Ovary (tissue), 9 donors: ENCODE results near the gene MAMDC4. TPM values are rescaled to one million over a fixed set of nuclear protein-coding genes. Genes with fewer than 3 reads are reported as not detected.
A peak's percentile ranks its signal among the peaks of the same experiment; 100 is the strongest.

ENCODE experiments used
- DNase-seq, 5 donors: peaks; one replicate each; pipeline ENCODE4 v3.0.0-alpha.2; 2019 to 2020
- H3K27ac ChIP-seq, 2 donors: fragments of 200-600 bp; one replicate each; pipeline versions ENCODE4 v1.5.1 to v1.8.0; 2019 to 2022
- H3K27me3 ChIP-seq: fragments of 200-600 bp; one replicate; pipeline ENCODE4 v1.8.0; 2022
- H3K36me3 ChIP-seq: fragments of 200-600 bp; sonication (generic); one replicate; pipeline ENCODE4 v1.5.1; 2019
- H3K4me1 ChIP-seq: one replicate; pipeline ENCODE4 v1.8.1; 2013; ENCODE audit warnings: mild to moderate bottlenecking, moderate library complexity; ENCODE audit not compliant: insufficient read depth
- H3K4me3 ChIP-seq: fragments of 200-600 bp; sonication (generic); one replicate; pipeline ENCODE4 v1.5.1; 2017
- H3K9me3 ChIP-seq, 2 donors: fragments of 200-600 bp in 1 of 2; sonication (generic) in 1 of 2; one replicate each; pipeline versions ENCODE4 v1.5.1 to v1.8.1; 2013 to 2019; ENCODE audit warnings: mild to moderate bottlenecking in 1 of 2, moderate library complexity in 1 of 2
- CTCF ChIP-seq, 3 donors: fragments of 450-650 bp in 2 of 3; fragments of 200-600 bp in 1 of 3; IDR thresholded peaks; one replicate each; pipeline versions ENCODE4 v1.5.1 to v1.8.0; 2016 to 2022; ENCODE audit warnings: antibody characterized with exemption in 3 of 3, mild to moderate bottlenecking in 1 of 3
- EP300 ChIP-seq: sonication (generic); formaldehyde crosslinking; IDR thresholded peaks from one replicate; pipeline ENCODE4 v1.6.1; 2017; ENCODE audit warnings: antibody characterized with exemption
- POLR2A ChIP-seq: fragments of 450-650 bp; IDR thresholded peaks from one replicate; pipeline ENCODE4 v1.6.1; 2017; ENCODE audit warnings: antibody characterized with exemption, mild to moderate bottlenecking, moderate library complexity
- WGBS, 3 donors: extraction: QIAGEN DNeasy Blood & Tissue Kit in 1 of 3; methylation state at CpG; one replicate each; pipeline versions ENCODE4 v1.1.5 to v1.1.7; 2013 to 2017; 5-methylcytosine and 5-hydroxymethylcytosine counted together
- intact Hi-C, 4 donors: fragments of 100-400 bp; cut with DNase I; formaldehyde crosslinking; loops; one replicate each; pipeline versions ENCODE4 v1.11.0 to v1.15.1; 2022 to 2023
- polyA plus RNA-seq, 2 donors: library from polyadenylated mRNA; stranded (reverse); fragments of 200-250 nt in 1 of 2; fragments of 350-450 nt in 1 of 2; fragmentation: Illumina TruSeq in 1 of 2; extraction: RNeasy Lipid Tissue Mini Kit (QIAGEN cat#74804) in 1 of 2; gene quantifications; one replicate each; pipeline ENCODE4 v1.2.3, GENCODE V29; 2013 to 2014
- total RNA-seq, 7 donors: library from RNA; depleted of rRNA in 2 of 7; stranded (reverse); fragments of >200 nt in 2 of 7; fragmentation: NEBNext Ultra II Directional in 3 of 7; extraction: Animal tissue kit (Norgen Biotek cat#: 25700) in 3 of 7; gene quantifications; one replicate each; pipeline versions ENCODE4 v1.1.0 to v1.2.4, GENCODE V29; 2016 to 2023
- donor health status: DM: no; HTN: no; CAD: no; lungs with moderate emphysema.
- donor health status: DM: no; HTN: no; CAD: no.
- donor health status: Bipolar disorder and iron deficiency.
- donor health status: DM: yes; HTN: yes; CAD: no.
- donor health status: DM: no; HTN: no; CAD: no.
- donor health status: DM: yes; HTN: yes; CAD: no.

MAMDC4 gene
- total and polyA plus RNA-seq, 9 donors: 0.15 to 31.4 (median 2.5) TPM

GRCh38 chr9:136857581-136858412 lies 5.7 kb downstream of the MAMDC4 start:
- TF ChIP-seq CTCF (IDR thresholded peaks at IDR 0.05) (no peak), EP300 (no peak), POLR2A (no peak)
- no peaks in the 10 kb centered on the region for H3K9me3 ChIP-seq
- peaks cover 3% of the 10 kb centered on the region for H3K4me1 ChIP-seq
- peak in 4 of 5 donors; percentile 15 to 39 (median 30) for DNase-seq
- 68 to 77% (median 69%) methylated on average over 25 to 28 of the region's 29 CpGs for WGBS, 3 donors
- no peak overlapping the region for H3K27ac ChIP-seq
- H3K27me3 ChIP-seq: no peaks in the 10 kb centered on the region
- H3K36me3 ChIP-seq: no peaks in the 10 kb centered on the region
- intact Hi-C loops: no loop called here
- H3K4me3 ChIP-seq: no peak overlapping the region

GRCh38 chr9:136858452-136858843 lies 6.3 kb downstream of the MAMDC4 start:
- intact Hi-C loops: no loop called here
- H3K9me3 ChIP-seq: no peaks in the 10 kb centered on the region
- peak in 3 of 5 donors; percentile 17 to 21 (median 20) for DNase-seq
- WGBS, 3 donors: 85 to 92% (median 89%) methylated on average over 11 to 15 of the region's 15 CpGs
- H3K4me1 ChIP-seq: peaks cover 3% of the 10 kb centered on the region
- no peaks in the 10 kb centered on the region for H3K36me3 ChIP-seq
- no peak overlapping the region for H3K27ac ChIP-seq
- TF ChIP-seq CTCF (IDR thresholded peaks at IDR 0.05) (no peak), EP300 (no peak), POLR2A (no peak)
- no peaks in the 10 kb centered on the region for H3K27me3 ChIP-seq
- H3K4me3 ChIP-seq: no peak overlapping the region

- TF ChIP-seq EP300: no peak
These were observed 7.0 kb downstream of the MAMDC4 start for GRCh38 chr9:136858844-136859757.

GRCh38 chr9:136860529-136860928 lies 8.4 kb downstream of the MAMDC4 start:
- H3K27ac ChIP-seq: no peak overlapping the region
- no peaks in the 10 kb centered on the region for H3K36me3 ChIP-seq
- H3K27me3 ChIP-seq: no peaks in the 10 kb centered on the region
- H3K9me3 ChIP-seq: no peaks in the 10 kb centered on the region
- peaks cover 7% of the 10 kb centered on the region for H3K4me1 ChIP-seq
- TF ChIP-seq EP300: no peak
- TF ChIP-seq POLR2A: no peak
- TF ChIP-seq CTCF (IDR thresholded peaks at IDR 0.05): no peak
- no peak for DNase-seq
- intact Hi-C loops: no loop called here
- no peak overlapping the region for H3K4me3 ChIP-seq
- 84 to 91% (median 90%) methylated on average over 9 of the region's 9 CpGs for WGBS, 3 donors

More at GRCh38 chr9:136858844-136859757, 7.0 kb downstream of the MAMDC4 start:
- Histone ChIP-seq H3K36me3 (no peaks in the 10 kb centered on the region), H3K27ac (no peak overlapping the region), H3K4me3 (no peak overlapping the region), H3K4me1 (peaks cover 3% of the 10 kb centered on the region), H3K27me3 (no peaks in the 10 kb centered on the region), H3K9me3 (no peaks in the 10 kb centered on the region)
- 62 to 82% (median 62%) methylated on average over 13 to 20 of the region's 20 CpGs for WGBS, 3 donors
- DNase-seq: peak in 4 of 5 donors; percentile 40 to 64 (median 48)
- intact Hi-C loops: no loop called here
